HEK293 (cell line): ENCODE measurements around the gene TCF7L1.

Source experiments
- IKZF3 ChIP-seq: fragments of 450-650 bp; IDR thresholded peaks from 2 replicates; pipeline ENCODE4 v1.5.0; 2018; ENCODE audit warnings: missing biosample characterization, mild to moderate bottlenecking, missing genetic modification characterization, moderate library complexity
- TRIM28 ChIP-seq: IDR thresholded peaks from 2 replicates; pipeline ENCODE4 v1.6.1; 2011; ENCODE audit warnings: low read length, control low read depth, borderline replicate concordance
- ZBTB8A ChIP-seq: fragments of 450-650 bp; formaldehyde crosslinking; IDR thresholded peaks from 2 replicates; pipeline ENCODE4 v1.5.1; 2016; ENCODE audit warnings: missing biosample characterization, missing genetic modification characterization
- ZFP37 ChIP-seq: fragments of 450-650 bp; formaldehyde crosslinking; IDR thresholded peaks from 2 replicates; pipeline ENCODE4 v1.5.1; 2016; ENCODE audit warnings: missing biosample characterization, missing genetic modification characterization
- ZNF121 ChIP-seq: fragments of 450-650 bp; formaldehyde crosslinking; IDR thresholded peaks from 2 replicates; pipeline ENCODE4 v1.5.1; 2016; ENCODE audit warnings: missing biosample characterization, missing genetic modification characterization
- ZNF174 ChIP-seq: fragments of 450-650 bp; formaldehyde crosslinking; IDR thresholded peaks from 2 replicates; pipeline ENCODE4 v1.5.0; 2017; ENCODE audit warnings: missing biosample characterization, mild to moderate bottlenecking, missing genetic modification characterization
- ZNF274 ChIP-seq, 2 experiments: fragments of 200-500 bp in 1 of 2; fragments of 450-650 bp in 1 of 2; sonication (Bioruptor generic) in 1 of 2; formaldehyde crosslinking in 1 of 2; IDR thresholded peaks; 2 replicates each; pipeline versions ENCODE4 v1.5.1 to v1.6.1; 2014 to 2016; ENCODE audit warnings: borderline replicate concordance in 1 of 2, inconsistent platforms in 1 of 2, low read length in 1 of 2, missing biosample characterization in 1 of 2, missing genetic modification characterization in 1 of 2
- ZNF561 ChIP-seq: fragments of 450-650 bp; IDR thresholded peaks from 2 replicates; pipeline ENCODE4 v1.5.1; 2018; ENCODE audit warnings: missing biosample characterization, missing genetic modification characterization, borderline replicate concordance
- TF ChIP-seq, protein P1 (sequence below): fragments of 450-650 bp; formaldehyde crosslinking; IDR thresholded peaks from 2 replicates; pipeline ENCODE4 v1.5.1; 2016; ENCODE audit warnings: missing biosample characterization, missing genetic modification characterization
- TF ChIP-seq, protein P2 (sequence below): fragments of 450-650 bp; formaldehyde crosslinking; IDR thresholded peaks from 2 replicates; pipeline ENCODE4 v1.5.1; 2016; ENCODE audit warnings: missing biosample characterization, missing genetic modification characterization
- TF ChIP-seq, protein P3 (sequence below): fragments of 450-650 bp; formaldehyde crosslinking; IDR thresholded peaks from 2 replicates; pipeline ENCODE4 v1.5.1; 2016; ENCODE audit warnings: missing biosample characterization, missing genetic modification characterization
- TF ChIP-seq, protein P4 (sequence below): fragments of 450-650 bp; formaldehyde crosslinking; IDR thresholded peaks from 2 replicates; pipeline ENCODE4 v1.5.1; 2017; ENCODE audit warnings: missing biosample characterization, missing genetic modification characterization
- TF ChIP-seq, protein P5 (sequence below): fragments of 450-650 bp; formaldehyde crosslinking; IDR thresholded peaks from 2 replicates; pipeline ENCODE4 v1.5.1; 2016; ENCODE audit warnings: missing biosample characterization, missing genetic modification characterization

DNA sequence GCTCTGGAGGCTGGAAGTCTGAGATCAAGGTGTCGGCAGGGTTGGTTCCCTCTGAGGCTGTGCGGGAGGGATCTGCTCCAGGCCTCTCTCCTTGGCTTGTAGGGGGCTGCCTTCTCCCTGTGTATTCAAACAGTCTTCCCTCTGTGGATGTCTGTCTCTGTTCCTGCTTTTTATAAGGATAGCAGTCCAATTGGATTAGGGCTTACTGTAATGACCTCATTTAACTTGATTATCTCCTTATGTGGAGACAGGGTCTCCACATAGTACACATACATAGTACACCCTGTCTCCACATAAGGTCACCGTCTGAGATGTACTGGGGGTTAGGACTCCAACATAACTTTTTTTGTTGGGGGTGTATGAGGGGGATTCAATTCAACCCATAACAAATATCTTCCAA is 30.5 kb downstream of the TCF7L1 start:
- TF ChIP-seq, protein P1, sequence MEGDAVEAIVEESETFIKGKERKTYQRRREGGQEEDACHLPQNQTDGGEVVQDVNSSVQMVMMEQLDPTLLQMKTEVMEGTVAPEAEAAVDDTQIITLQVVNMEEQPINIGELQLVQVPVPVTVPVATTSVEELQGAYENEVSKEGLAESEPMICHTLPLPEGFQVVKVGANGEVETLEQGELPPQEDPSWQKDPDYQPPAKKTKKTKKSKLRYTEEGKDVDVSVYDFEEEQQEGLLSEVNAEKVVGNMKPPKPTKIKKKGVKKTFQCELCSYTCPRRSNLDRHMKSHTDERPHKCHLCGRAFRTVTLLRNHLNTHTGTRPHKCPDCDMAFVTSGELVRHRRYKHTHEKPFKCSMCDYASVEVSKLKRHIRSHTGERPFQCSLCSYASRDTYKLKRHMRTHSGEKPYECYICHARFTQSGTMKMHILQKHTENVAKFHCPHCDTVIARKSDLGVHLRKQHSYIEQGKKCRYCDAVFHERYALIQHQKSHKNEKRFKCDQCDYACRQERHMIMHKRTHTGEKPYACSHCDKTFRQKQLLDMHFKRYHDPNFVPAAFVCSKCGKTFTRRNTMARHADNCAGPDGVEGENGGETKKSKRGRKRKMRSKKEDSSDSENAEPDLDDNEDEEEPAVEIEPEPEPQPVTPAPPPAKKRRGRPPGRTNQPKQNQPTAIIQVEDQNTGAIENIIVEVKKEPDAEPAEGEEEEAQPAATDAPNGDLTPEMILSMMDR (tag by site-specific recombination) = no peak
- TF ChIP-seq TRIM28 (no peak), ZNF561 (tag by site-specific recombination) (no peak), ZNF274 (IDR thresholded peaks at IDR 0.05; ENCODE audit: low read length) (no peak), ZNF274 (tag by site-specific recombination; IDR thresholded peaks at IDR 0.05; ENCODE audit: borderline replicate concordance) (no peak), IKZF3 (no peak), ZBTB8A (no peak), ZNF174 (tag by site-specific recombination) (no peak), ZNF121 (tag by site-specific recombination) (no peak), ZFP37 (tag by site-specific recombination) (no peak)
- TF ChIP-seq, protein P2, sequence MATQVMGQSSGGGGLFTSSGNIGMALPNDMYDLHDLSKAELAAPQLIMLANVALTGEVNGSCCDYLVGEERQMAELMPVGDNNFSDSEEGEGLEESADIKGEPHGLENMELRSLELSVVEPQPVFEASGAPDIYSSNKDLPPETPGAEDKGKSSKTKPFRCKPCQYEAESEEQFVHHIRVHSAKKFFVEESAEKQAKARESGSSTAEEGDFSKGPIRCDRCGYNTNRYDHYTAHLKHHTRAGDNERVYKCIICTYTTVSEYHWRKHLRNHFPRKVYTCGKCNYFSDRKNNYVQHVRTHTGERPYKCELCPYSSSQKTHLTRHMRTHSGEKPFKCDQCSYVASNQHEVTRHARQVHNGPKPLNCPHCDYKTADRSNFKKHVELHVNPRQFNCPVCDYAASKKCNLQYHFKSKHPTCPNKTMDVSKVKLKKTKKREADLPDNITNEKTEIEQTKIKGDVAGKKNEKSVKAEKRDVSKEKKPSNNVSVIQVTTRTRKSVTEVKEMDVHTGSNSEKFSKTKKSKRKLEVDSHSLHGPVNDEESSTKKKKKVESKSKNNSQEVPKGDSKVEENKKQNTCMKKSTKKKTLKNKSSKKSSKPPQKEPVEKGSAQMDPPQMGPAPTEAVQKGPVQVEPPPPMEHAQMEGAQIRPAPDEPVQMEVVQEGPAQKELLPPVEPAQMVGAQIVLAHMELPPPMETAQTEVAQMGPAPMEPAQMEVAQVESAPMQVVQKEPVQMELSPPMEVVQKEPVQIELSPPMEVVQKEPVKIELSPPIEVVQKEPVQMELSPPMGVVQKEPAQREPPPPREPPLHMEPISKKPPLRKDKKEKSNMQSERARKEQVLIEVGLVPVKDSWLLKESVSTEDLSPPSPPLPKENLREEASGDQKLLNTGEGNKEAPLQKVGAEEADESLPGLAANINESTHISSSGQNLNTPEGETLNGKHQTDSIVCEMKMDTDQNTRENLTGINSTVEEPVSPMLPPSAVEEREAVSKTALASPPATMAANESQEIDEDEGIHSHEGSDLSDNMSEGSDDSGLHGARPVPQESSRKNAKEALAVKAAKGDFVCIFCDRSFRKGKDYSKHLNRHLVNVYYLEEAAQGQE (tag by site-specific recombination) = no peak
- TF ChIP-seq, protein P3, sequence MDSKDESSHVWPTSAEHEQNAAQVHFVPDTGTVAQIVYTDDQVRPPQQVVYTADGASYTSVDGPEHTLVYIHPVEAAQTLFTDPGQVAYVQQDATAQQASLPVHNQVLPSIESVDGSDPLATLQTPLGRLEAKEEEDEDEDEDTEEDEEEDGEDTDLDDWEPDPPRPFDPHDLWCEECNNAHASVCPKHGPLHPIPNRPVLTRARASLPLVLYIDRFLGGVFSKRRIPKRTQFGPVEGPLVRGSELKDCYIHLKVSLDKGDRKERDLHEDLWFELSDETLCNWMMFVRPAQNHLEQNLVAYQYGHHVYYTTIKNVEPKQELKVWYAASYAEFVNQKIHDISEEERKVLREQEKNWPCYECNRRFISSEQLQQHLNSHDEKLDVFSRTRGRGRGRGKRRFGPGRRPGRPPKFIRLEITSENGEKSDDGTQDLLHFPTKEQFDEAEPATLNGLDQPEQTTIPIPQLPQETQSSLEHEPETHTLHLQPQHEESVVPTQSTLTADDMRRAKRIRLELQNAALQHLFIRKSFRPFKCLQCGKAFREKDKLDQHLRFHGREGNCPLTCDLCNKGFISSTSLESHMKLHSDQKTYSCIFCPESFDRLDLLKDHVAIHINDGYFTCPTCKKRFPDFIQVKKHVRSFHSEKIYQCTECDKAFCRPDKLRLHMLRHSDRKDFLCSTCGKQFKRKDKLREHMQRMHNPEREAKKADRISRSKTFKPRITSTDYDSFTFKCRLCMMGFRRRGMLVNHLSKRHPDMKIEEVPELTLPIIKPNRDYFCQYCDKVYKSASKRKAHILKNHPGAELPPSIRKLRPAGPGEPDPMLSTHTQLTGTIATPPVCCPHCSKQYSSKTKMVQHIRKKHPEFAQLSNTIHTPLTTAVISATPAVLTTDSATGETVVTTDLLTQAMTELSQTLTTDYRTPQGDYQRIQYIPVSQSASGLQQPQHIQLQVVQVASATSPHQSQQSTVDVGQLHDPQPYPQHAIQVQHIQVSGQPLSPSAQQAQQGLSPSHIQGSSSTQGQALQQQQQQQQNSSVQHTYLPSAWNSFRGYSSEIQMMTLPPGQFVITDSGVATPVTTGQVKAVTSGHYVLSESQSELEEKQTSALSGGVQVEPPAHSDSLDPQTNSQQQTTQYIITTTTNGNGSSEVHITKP (tag by site-specific recombination) = no peak
- TF ChIP-seq, protein P4, sequence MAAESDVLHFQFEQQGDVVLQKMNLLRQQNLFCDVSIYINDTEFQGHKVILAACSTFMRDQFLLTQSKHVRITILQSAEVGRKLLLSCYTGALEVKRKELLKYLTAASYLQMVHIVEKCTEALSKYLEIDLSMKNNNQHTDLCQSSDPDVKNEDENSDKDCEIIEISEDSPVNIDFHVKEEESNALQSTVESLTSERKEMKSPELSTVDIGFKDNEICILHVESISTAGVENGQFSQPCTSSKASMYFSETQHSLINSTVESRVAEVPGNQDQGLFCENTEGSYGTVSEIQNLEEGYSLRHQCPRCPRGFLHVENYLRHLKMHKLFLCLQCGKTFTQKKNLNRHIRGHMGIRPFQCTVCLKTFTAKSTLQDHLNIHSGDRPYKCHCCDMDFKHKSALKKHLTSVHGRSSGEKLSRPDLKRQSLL = no peak
- TF ChIP-seq, protein P5, sequence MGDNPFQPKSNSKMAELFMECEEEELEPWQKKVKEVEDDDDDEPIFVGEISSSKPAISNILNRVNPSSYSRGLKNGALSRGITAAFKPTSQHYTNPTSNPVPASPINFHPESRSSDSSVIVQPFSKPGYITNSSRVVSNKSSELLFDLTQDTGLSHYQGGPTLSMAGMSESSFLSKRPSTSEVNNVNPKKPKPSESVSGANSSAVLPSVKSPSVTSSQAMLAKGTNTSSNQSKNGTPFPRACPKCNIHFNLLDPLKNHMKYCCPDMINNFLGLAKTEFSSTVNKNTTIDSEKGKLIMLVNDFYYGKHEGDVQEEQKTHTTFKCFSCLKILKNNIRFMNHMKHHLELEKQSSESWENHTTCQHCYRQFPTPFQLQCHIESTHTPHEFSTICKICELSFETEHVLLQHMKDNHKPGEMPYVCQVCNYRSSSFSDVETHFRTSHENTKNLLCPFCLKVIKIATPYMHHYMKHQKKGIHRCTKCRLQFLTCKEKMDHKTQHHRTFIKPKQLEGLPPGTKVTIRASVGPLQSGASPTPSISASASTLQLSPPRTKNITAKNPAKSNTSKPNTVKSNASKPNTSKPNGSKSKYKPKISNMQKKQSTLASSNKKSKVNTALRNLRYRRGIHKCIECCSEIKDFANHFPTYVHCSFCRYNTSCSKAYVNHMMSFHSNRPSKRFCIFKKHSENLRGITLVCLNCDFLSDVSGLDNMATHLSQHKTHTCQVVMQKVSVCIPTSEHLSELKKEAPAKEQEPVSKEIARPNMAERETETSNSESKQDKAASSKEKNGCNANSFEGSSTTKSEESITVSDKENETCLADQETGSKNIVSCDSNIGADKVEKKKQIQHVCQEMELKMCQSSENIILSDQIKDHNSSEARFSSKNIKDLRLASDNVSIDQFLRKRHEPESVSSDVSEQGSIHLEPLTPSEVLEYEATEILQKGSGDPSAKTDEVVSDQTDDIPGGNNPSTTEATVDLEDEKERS (tag by site-specific recombination) = no peak
